Subcutaneous preadipocyte (primary cell): ENCODE results near the gene FGR. TPM values are rescaled to one million over a fixed set of nuclear protein-coding genes. Genes with fewer than 3 reads are reported as not detected.

Experiments
- small RNA-seq: library from RNA; depleted of rRNA; stranded (forward); fragments of <200 nt; gene quantifications from one replicate; pipeline ENCODE3, GENCODE V24; 2012
- total RNA-seq: library from RNA; depleted of rRNA; stranded (reverse); fragments of >200 nt; gene quantifications from 2 replicates; pipeline ENCODE4 v1.2.3, GENCODE V29; 2012

The FGR gene
- not detected in 2 replicates for total RNA-seq

DNA sequence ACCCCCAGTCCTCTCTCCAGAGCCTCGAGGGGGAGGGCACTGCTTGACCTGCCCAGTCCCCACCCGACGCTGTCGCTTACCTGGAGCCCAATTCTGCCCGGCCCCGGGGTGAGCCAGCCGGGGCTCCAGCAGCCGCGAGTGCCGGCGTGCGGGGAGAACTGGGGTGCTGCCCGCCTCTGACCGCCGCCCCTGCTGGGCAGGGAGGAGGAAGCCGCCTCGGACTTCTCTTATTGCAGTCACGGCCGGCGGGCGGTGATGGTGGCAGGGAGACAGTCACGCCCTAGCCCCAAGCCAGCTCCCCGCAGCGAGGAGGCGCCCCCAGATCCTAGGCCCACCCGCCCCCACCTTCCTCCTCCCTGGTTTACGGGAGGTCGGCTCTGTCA lies at the start of gene FGR:
Gene FGR, minus strand, starts transcription at position 201 of the 383 bp plus-strand sequence. CDS start 11,269 bp downstream, outside the sequence.

DNA sequence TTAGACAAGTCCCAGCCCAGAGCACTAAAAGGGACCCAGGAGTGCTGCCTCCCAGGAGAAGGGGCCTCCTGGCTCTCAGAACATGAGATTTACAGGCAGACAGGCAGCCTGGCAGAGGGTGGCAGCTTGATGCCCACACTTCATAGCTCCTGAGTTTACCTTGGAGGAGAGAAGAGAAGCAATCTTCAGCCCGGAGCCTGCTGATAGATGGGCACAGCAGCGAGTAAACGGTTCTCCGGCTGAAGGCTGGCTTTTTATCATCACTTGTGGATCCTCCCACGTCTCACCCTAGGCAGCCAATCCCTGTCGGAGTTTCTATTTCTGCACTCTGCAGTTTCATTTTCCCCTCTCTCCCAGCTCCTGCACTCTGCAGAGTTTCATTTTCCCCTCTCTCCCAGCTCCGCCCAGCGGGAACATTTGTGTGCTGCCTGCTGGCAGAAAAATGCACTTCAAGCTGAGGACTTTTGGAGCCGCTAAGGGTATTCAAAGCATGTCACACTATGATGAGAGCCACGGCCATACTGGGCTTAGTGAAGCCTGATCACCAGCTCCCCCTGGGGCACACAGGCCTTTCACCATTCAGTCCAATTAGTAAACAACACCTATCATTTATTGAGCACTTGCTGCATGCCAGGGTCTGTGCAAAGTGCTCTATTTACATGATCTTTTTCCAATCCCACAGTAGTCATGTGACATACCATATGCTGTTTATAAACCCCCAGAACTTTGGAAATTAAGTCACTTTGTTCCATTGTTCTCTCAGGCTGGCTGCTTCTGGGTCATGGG lies 37.2 kb upstream of the FGR start, which contains the start of gene IFI6:
Gene IFI6, minus strand, starts transcription at position 229 of the 786 bp plus-strand sequence. CDS start 2,878 bp downstream, outside the sequence.

DNA sequence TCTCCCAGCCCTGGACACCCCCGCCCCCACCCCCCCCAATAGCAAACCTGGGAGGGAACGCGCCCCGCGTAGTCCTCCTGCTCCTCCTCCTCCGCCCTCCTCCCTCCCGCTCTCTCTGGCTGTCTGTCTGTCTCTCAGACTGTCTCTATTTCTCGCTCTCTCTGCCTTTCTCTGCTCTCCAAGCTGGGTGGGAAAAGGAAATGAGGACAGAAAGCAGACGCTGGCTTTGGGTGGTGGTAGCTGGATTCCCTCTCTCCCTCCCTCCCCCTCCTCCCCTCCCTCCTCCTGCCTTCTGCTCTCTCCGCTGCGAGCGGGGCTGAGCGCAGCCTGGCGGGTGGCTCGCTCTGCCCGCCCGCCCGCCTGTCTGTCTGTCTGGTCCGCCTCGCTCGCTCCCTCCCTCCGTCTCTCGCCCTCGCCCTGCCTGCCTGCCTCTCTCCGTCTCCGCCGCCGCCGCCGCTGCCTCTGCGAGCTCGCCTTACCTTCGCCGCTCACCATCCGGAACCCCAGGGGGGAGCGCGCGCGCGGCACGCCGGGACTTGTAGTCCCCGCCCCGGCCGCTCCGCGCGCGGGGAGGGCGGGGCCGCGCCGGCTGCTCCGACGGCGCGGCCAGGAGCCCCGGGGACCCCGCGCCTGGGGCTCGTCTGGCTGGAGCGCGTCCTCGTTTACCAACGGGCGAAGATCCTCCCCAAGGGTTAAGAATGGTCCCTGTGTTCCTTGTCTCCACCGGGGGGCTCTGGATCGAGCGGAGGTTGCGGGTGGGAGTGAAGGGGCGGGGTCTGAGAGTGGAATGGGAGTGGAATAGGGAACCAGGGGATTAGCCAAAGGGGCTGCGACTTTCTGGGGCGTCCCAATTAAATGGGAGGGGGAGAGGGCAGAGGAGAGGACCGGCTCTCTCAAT lies 31.1 kb downstream of the FGR start, which contains the start of gene AHDC1:
Gene AHDC1, minus strand, starts transcription at position 464 of the 898 bp plus-strand sequence. CDS start 52,029 bp downstream, outside the sequence.

Small RNAs within 50 kb of the gene (small RNA-seq; reads per million reads assigned to genes)
- gene AL031729.1 (0.08 reads per million), gene RNU6-949P (not detected)

Other genes with a start within 250 kb of the FGR start
- gene GPR3, start 242.6 kb downstream of the FGR start, total RNA-seq: 0.73 and 1.2 TPM in 2 replicates
- gene WASF2, start 145.0 kb downstream of the FGR start, total RNA-seq: 16.9 and 20.1 TPM in 2 replicates
- gene AHDC1, start 31.0 kb downstream of the FGR start, total RNA-seq: 8.1 and 12.3 TPM in 2 replicates
- gene IFI6, start 37.0 kb upstream of the FGR start, total RNA-seq: 10.8 and 15.4 TPM in 2 replicates
- 12.7 and 12.9 TPM in 2 replicates for gene FAM76A, start 90.8 kb upstream of the FGR start, total RNA-seq
- 46.1 and 54.0 TPM in 2 replicates for gene STX12, start 138.0 kb upstream of the FGR start, total RNA-seq
- gene PPP1R8, start 195.6 kb upstream of the FGR start, total RNA-seq: 29.4 and 34.2 TPM in 2 replicates
- 10.3 and 13.9 TPM in 2 replicates for gene THEMIS2, start 237.4 kb upstream of the FGR start, total RNA-seq